Osteocyte (in vitro differentiated cells): Measurements from ENCODE around the gene SMURF1. TPM values are rescaled to one million over a fixed set of nuclear protein-coding genes. Genes with fewer than 3 reads are reported as not detected.

Source experiments
- DNase-seq: peaks from one replicate; pipeline ENCODE4 v3.0.0; 2021; ENCODE audit warnings: mixed read lengths; ENCODE audit not compliant: unreplicated experiment; ENCODE audit errors: extremely low spot score
- H3K27ac Mint-ChIP-seq: one replicate; pipeline ENCODE4 v1.8.0; 2021; ENCODE audit warnings: mild to moderate bottlenecking, mixed read lengths; ENCODE audit not compliant: unreplicated experiment
- H3K27me3 Mint-ChIP-seq: one replicate; pipeline ENCODE4 v1.8.0; 2021; ENCODE audit warnings: mixed read lengths; ENCODE audit not compliant: unreplicated experiment
- H3K36me3 Mint-ChIP-seq: one replicate; pipeline ENCODE4 v1.8.0; 2021; ENCODE audit warnings: mixed read lengths; ENCODE audit not compliant: unreplicated experiment
- H3K4me1 Mint-ChIP-seq: one replicate; pipeline ENCODE4 v1.8.0; 2021; ENCODE audit warnings: mixed read lengths; ENCODE audit not compliant: unreplicated experiment
- H3K4me3 Mint-ChIP-seq: one replicate; pipeline ENCODE4 v1.8.0; 2021; ENCODE audit warnings: mild to moderate bottlenecking, moderate library complexity, mixed read lengths; ENCODE audit not compliant: unreplicated experiment
- H3K9me3 Mint-ChIP-seq: one replicate; pipeline ENCODE4 v1.8.0; 2021; ENCODE audit warnings: mixed read lengths; ENCODE audit not compliant: unreplicated experiment
- CTCF ChIP-seq: fragments of 200-600 bp; sonication (generic); IDR thresholded peaks from 2 replicates; pipeline ENCODE4 v1.5.0; 2021; ENCODE audit warnings: antibody characterized with exemption, mild to moderate bottlenecking, moderate library complexity
- total RNA-seq: library from RNA; stranded (reverse); gene quantifications from 2 replicates; pipeline ENCODE4 v1.2.1, GENCODE V29; 2021

The SMURF1 gene
- total RNA-seq, 1 donor from 2014 or later, result 24.1 TPM

GRCh38 chr7:99014113-99014985, 129.6 kb downstream of the SMURF1 start:
- no peak for TF ChIP-seq CTCF
- DNase-seq, result no peak
- peaks cover 4% of the 10 kb centered on the region for H3K9me3 Mint-ChIP-seq
- peaks cover 69% of the 10 kb centered on the region for H3K36me3 Mint-ChIP-seq
- H3K27me3 Mint-ChIP-seq, result no peaks in the 10 kb centered on the region
- H3K4me3 Mint-ChIP-seq, result no peak overlapping the region
- H3K4me1 Mint-ChIP-seq, result no peaks in the 10 kb centered on the region
- no peak overlapping the region for H3K27ac Mint-ChIP-seq

- no peak for TF ChIP-seq CTCF
- H3K4me1 Mint-ChIP-seq, result no peaks in the 10 kb centered on the region
- no peak overlapping the region for H3K27ac Mint-ChIP-seq
- peaks cover 65% of the 10 kb centered on the region for H3K36me3 Mint-ChIP-seq
- peaks cover 4% of the 10 kb centered on the region for H3K9me3 Mint-ChIP-seq
- H3K27me3 Mint-ChIP-seq, result no peaks in the 10 kb centered on the region
- H3K4me3 Mint-ChIP-seq, result no peak overlapping the region
- DNase-seq, result no peak
These were observed 130.4 kb downstream of the SMURF1 start for GRCh38 chr7:99013266-99014112.

GRCh38 chr7:99012722-99013121, 131.2 kb downstream of the SMURF1 start:
- no peak for DNase-seq
- no peak for TF ChIP-seq CTCF
- H3K27me3 Mint-ChIP-seq, result no peaks in the 10 kb centered on the region
- no peak overlapping the region for H3K4me3 Mint-ChIP-seq
- H3K9me3 Mint-ChIP-seq, result peaks cover 4% of the 10 kb centered on the region
- no peak overlapping the region for H3K27ac Mint-ChIP-seq
- peaks cover 64% of the 10 kb centered on the region for H3K36me3 Mint-ChIP-seq
- no peaks in the 10 kb centered on the region for H3K4me1 Mint-ChIP-seq

- TF ChIP-seq CTCF, result no peak
- DNase-seq, result peak; percentile 82
- H3K27me3 Mint-ChIP-seq, result no peaks in the 10 kb centered on the region
- H3K27ac Mint-ChIP-seq, result no peak overlapping the region
- no peaks in the 10 kb centered on the region for H3K4me1 Mint-ChIP-seq
- H3K9me3 Mint-ChIP-seq, result peaks cover 4% of the 10 kb centered on the region
- H3K4me3 Mint-ChIP-seq, result no peak overlapping the region
- peaks cover 63% of the 10 kb centered on the region for H3K36me3 Mint-ChIP-seq
These were observed 132.1 kb downstream of the SMURF1 start for GRCh38 chr7:99011706-99012404.
